Measurements from ENCODE around the gene TGFBRAP1. TPM values are rescaled to one million over a fixed set of nuclear protein-coding genes. Genes with fewer than 3 reads are reported as not detected.

TGFBRAP1 gene
- total and polyA plus RNA-seq, 4 donors, result 1.8 to 10.4 (median 6.8) TPM

DNA sequence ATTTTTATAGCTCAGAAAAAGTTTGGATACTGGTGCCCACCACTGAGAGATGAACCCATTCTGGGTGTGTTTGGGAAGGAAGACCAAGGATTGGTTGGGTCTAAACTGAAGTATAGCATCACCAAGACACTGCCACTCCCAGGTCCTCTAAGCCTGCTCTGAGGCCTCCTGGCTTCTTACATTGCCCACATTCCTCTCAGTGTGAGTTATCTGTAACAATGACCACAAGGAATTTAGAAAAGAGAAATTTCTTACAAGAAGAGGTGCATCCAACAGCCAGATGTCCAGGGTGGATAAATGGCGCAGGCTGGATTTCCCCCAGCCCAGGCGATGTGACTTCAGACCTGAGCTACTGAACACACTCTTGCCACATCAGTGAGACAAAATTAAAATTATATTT lies 89.6 kb downstream of the TGFBRAP1 start:
- Histone ChIP-seq H3K4me1 (ENCODE audit: control insufficient read depth in 4 of 4, insufficient read depth in 4 of 4, low read length in 3 of 4) (no peaks in the 10 kb centered on the region), H3K4me3 (ENCODE audit: low read depth in 1 of 3, low read length in 3 of 3) (no peak overlapping the region), H3K27me3 (ENCODE audit: control insufficient read depth in 4 of 4, insufficient read depth in 4 of 4, low read length in 3 of 4) (no peaks in the 10 kb centered on the region), H3K9me3 (ENCODE audit: control insufficient read depth in 4 of 4, low read length in 3 of 4) (no peaks in the 10 kb centered on the region), H3K27ac (ENCODE audit: low read depth in 1 of 2, low read length in 2 of 2) (no peak overlapping the region), H3K36me3 (ENCODE audit: control insufficient read depth in 4 of 4, insufficient read depth in 3 of 4, low read depth in 1 of 4, low read length in 3 of 4) (no peaks in the 10 kb centered on the region), H3K9ac (ENCODE audit: low read depth in 1 of 2, low read length in 2 of 2) (no peak overlapping the region)
- TF ChIP-seq RXRA (IDR thresholded peaks at IDR 0.05), result no peak
- TF ChIP-seq, protein P1, sequence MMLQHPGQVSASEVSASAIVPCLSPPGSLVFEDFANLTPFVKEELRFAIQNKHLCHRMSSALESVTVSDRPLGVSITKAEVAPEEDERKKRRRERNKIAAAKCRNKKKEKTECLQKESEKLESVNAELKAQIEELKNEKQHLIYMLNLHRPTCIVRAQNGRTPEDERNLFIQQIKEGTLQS (IDR thresholded peaks at IDR 0.05), result no peak
- no peak for TF ChIP-seq HNF4G (IDR thresholded peaks at IDR 0.05)
- TF ChIP-seq, protein P2, sequence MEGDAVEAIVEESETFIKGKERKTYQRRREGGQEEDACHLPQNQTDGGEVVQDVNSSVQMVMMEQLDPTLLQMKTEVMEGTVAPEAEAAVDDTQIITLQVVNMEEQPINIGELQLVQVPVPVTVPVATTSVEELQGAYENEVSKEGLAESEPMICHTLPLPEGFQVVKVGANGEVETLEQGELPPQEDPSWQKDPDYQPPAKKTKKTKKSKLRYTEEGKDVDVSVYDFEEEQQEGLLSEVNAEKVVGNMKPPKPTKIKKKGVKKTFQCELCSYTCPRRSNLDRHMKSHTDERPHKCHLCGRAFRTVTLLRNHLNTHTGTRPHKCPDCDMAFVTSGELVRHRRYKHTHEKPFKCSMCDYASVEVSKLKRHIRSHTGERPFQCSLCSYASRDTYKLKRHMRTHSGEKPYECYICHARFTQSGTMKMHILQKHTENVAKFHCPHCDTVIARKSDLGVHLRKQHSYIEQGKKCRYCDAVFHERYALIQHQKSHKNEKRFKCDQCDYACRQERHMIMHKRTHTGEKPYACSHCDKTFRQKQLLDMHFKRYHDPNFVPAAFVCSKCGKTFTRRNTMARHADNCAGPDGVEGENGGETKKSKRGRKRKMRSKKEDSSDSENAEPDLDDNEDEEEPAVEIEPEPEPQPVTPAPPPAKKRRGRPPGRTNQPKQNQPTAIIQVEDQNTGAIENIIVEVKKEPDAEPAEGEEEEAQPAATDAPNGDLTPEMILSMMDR (IDR thresholded peaks at IDR 0.05; ENCODE audit: low read depth, low read length, missing input control), result no peak
- no peak for TF ChIP-seq HNF4A (conservative IDR thresholded peaks at IDR 0.05)
- no peak for TF ChIP-seq EGR1 (IDR thresholded peaks at IDR 0.05; ENCODE audit: low read depth in 2 of 2)
- TF ChIP-seq SP1 (IDR thresholded peaks at IDR 0.05), result no peak
- no peak for TF ChIP-seq JUND (IDR thresholded peaks at IDR 0.05)
- TF ChIP-seq FOXA1 (IDR thresholded peaks at IDR 0.05), result no peak
- no peak for TF ChIP-seq TAF1 (conservative IDR thresholded peaks at IDR 0.05)
- TF ChIP-seq, protein P3, sequence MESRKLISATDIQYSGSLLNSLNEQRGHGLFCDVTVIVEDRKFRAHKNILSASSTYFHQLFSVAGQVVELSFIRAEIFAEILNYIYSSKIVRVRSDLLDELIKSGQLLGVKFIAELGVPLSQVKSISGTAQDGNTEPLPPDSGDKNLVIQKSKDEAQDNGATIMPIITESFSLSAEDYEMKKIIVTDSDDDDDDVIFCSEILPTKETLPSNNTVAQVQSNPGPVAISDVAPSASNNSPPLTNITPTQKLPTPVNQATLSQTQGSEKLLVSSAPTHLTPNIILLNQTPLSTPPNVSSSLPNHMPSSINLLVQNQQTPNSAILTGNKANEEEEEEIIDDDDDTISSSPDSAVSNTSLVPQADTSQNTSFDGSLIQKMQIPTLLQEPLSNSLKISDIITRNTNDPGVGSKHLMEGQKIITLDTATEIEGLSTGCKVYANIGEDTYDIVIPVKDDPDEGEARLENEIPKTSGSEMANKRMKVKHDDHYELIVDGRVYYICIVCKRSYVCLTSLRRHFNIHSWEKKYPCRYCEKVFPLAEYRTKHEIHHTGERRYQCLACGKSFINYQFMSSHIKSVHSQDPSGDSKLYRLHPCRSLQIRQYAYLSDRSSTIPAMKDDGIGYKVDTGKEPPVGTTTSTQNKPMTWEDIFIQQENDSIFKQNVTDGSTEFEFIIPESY (IDR thresholded peaks at IDR 0.05), result no peak
- no peak for DNase-seq (ENCODE audit: low spot score)
- whole genome bisulfite sequencing, result 92% methylated on average over 2 of the region's 2 CpGs

DNA sequence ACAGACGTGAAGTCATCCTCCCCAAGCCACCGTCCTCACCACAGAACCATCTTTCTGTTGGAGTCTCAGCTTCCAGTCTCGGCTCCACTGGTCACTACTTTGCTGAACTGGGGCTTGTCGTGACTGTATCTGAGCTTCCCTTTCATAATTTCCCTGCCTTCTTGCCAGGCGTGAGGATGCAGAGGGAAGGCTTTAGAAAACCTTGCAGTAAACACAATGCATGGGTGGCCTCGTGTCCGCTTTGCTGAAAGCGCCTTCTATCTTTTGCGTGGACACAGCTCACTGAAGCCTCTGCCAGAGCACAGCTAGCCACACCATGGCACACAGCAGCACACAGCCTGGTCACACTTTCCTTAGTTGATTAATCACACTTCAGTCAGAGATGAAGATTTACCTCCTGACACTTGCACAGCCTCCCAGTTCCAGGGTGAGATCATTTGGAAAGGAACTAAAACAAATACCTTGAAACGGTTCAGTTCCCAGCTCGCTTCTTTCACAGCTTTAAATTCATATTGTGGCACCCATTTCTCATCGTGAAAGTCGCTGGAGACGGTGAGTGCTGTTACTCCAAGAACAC lies 90.8 kb downstream of the TGFBRAP1 start:
- WGBS, result 83% methylated on average over 14 of the region's 14 CpGs
- no peaks in the 10 kb centered on the region for H3K36me3 ChIP-seq (ENCODE audit: control insufficient read depth in 4 of 4, insufficient read depth in 3 of 4, low read depth in 1 of 4, low read length in 3 of 4)
- H3K4me1 ChIP-seq (ENCODE audit: control insufficient read depth in 4 of 4, insufficient read depth in 4 of 4, low read length in 3 of 4), result no peaks in the 10 kb centered on the region
- H3K4me3 ChIP-seq (ENCODE audit: low read depth in 1 of 3, low read length in 3 of 3), result no peak overlapping the region
- H3K27me3 ChIP-seq (ENCODE audit: control insufficient read depth in 4 of 4, insufficient read depth in 4 of 4, low read length in 3 of 4), result no peaks in the 10 kb centered on the region
- DNase-seq (ENCODE audit: low spot score), result no peak
- no peak overlapping the region for H3K9ac ChIP-seq (ENCODE audit: low read depth in 1 of 2, low read length in 2 of 2)
- no peaks in the 10 kb centered on the region for H3K9me3 ChIP-seq (ENCODE audit: control insufficient read depth in 4 of 4, low read length in 3 of 4)
- no peak for TF ChIP-seq JUND (IDR thresholded peaks at IDR 0.05)
- TF ChIP-seq, protein P2 (IDR thresholded peaks at IDR 0.05; ENCODE audit: low read depth, low read length, missing input control), result no peak
- no peak overlapping the region for H3K27ac ChIP-seq (ENCODE audit: low read depth in 1 of 2, low read length in 2 of 2)

Measured in liver (tissue), 9 donors.